CD14-positive monocyte (primary cell): ENCODE measurements around the gene PPIF. TPM values are rescaled to one million over a fixed set of nuclear protein-coding genes. Genes with fewer than 3 reads are reported as not detected.
A peak's percentile ranks its signal among the peaks of the same experiment; 100 is the strongest.

Source experiments
- DNase-seq, 3 donors: peaks; one replicate each; pipeline ENCODE4 v3.0.0-alpha.2; 2011 to 2022
- H2AFZ ChIP-seq: 2 replicates; pipeline ENCODE4 v1.6.0; 2012; ENCODE audit warnings: mild to moderate bottlenecking, low read depth, low read length, inconsistent platforms; ENCODE audit not compliant: insufficient read depth, poor library complexity, severe bottlenecking
- H3K27ac ChIP-seq, 2 donors: 1 replicate in 1 of 2; 2 replicates in 1 of 2; pipeline ENCODE4 v1.5.1; 2012 to 2013; ENCODE audit warnings: low read length in 2 of 2, control low read depth in 1 of 2, inconsistent platforms in 1 of 2, low read depth in 1 of 2, mild to moderate bottlenecking in 1 of 2
- H3K27me3 ChIP-seq, 2 donors: one replicate each; pipeline versions ENCODE4 v1.6.0 to v1.6.1; 2011 to 2013; ENCODE audit warnings: low read length in 2 of 2; ENCODE audit not compliant: control insufficient read depth in 2 of 2, insufficient read depth in 2 of 2
- H3K36me3 ChIP-seq, 2 donors: replicated peaks in 1 of 2; 1 replicate in 1 of 2; 2 replicates in 1 of 2; pipeline versions ENCODE4 v1.5.1 to v1.6.1; 2012 to 2013; ENCODE audit warnings: low read length in 2 of 2, control low read depth in 1 of 2, inconsistent platforms in 1 of 2, mild to moderate bottlenecking in 1 of 2; ENCODE audit not compliant: insufficient read depth in 2 of 2, control insufficient read depth in 1 of 2
- H3K4me1 ChIP-seq, 2 donors: 1 replicate in 1 of 2; 2 replicates in 1 of 2; pipeline versions ENCODE4 v1.5.1 to v1.6.1; 2012 to 2013; ENCODE audit warnings: low read length in 2 of 2, control low read depth in 1 of 2, inconsistent platforms in 1 of 2, mild to moderate bottlenecking in 1 of 2, moderate library complexity in 1 of 2; ENCODE audit not compliant: insufficient read depth in 2 of 2, control insufficient read depth in 1 of 2
- H3K4me2 ChIP-seq: replicated peaks from 2 replicates; pipeline ENCODE3; 2012; ENCODE audit warnings: low read length, moderate library complexity, mild to moderate bottlenecking; ENCODE audit not compliant: poor library complexity, severe bottlenecking; ENCODE audit errors: extremely low read depth
- H3K4me3 ChIP-seq, 3 experiments: fragments of 200-600 bp in 1 of 3; sonication (generic) in 1 of 3; replicated peaks in 1 of 3; 1 replicate in 2 of 3; 2 replicates in 1 of 3; pipeline ENCODE4 v1.5.1; 2011 to 2013; ENCODE audit warnings: low read length in 3 of 3, mild to moderate bottlenecking in 3 of 3, control low read depth in 2 of 3, low read depth in 2 of 3, inconsistent platforms in 1 of 3, moderate library complexity in 1 of 3
- H3K79me2 ChIP-seq: 2 replicates; pipeline ENCODE4 v1.6.0; 2012; ENCODE audit warnings: mild to moderate bottlenecking, control low read depth, inconsistent platforms, low read length, moderate library complexity; ENCODE audit not compliant: insufficient read depth
- H3K9ac ChIP-seq: 2 replicates; pipeline ENCODE4 v1.6.0; 2017; ENCODE audit warnings: low read length, mild to moderate bottlenecking; ENCODE audit not compliant: insufficient read depth, poor library complexity, severe bottlenecking
- H3K9me3 ChIP-seq, 2 donors: replicated peaks in 1 of 2; 1 replicate in 1 of 2; 2 replicates in 1 of 2; pipeline versions ENCODE4 v1.5.1 to v1.6.1; 2012 to 2013; ENCODE audit warnings: low read length in 2 of 2, control low read depth in 1 of 2; ENCODE audit not compliant: control insufficient read depth in 1 of 2, insufficient read depth in 1 of 2
- H4K20me1 ChIP-seq: 2 replicates; pipeline ENCODE4 v1.6.0; 2012; ENCODE audit warnings: mild to moderate bottlenecking, low read length, control low read depth, moderate library complexity; ENCODE audit not compliant: insufficient read depth
- H3K27ac Mint-ChIP-seq, 7 donors: one replicate each; pipeline ENCODE4 v1.8.0; 2020; ENCODE audit warnings: mild to moderate bottlenecking in 7 of 7, mixed read lengths in 7 of 7, moderate library complexity in 6 of 7, inconsistent platforms in 2 of 7
- H3K27me3 Mint-ChIP-seq, 3 donors: one replicate each; pipeline ENCODE4 v1.8.0; 2021 to 2022; ENCODE audit warnings: low read depth in 3 of 3, mild to moderate bottlenecking in 3 of 3, mixed read lengths in 3 of 3, moderate library complexity in 3 of 3, inconsistent platforms in 1 of 3
- H3K36me3 Mint-ChIP-seq, 2 donors: one replicate each; pipeline ENCODE4 v1.8.0; 2020; ENCODE audit warnings: mixed read lengths in 2 of 2, inconsistent platforms in 1 of 2, mild to moderate bottlenecking in 1 of 2
- H3K4me1 Mint-ChIP-seq: one replicate; pipeline ENCODE4 v1.8.0; 2020; ENCODE audit warnings: mild to moderate bottlenecking, mixed read lengths
- H3K4me3 Mint-ChIP-seq, 2 donors: one replicate each; pipeline ENCODE4 v1.8.0; 2020; ENCODE audit warnings: mild to moderate bottlenecking in 2 of 2, mixed read lengths in 2 of 2, moderate library complexity in 1 of 2
- H3K9me3 Mint-ChIP-seq, 7 donors: one replicate each; pipeline ENCODE4 v1.8.0; 2020 to 2022; ENCODE audit warnings: mixed read lengths in 7 of 7, mild to moderate bottlenecking in 6 of 7, moderate library complexity in 6 of 7, inconsistent platforms in 2 of 7
- CTCF ChIP-seq: fragments of 200-600 bp; IDR thresholded peaks from one replicate; pipeline ENCODE4 v1.8.0; 2022; ENCODE audit warnings: antibody characterized with exemption, mild to moderate bottlenecking
- WGBS: methylation state at CpG from one replicate; pipeline ENCODE4 v1.1.5; 2013; ENCODE audit warnings: missing lambda C conversion rate; ENCODE audit not compliant: insufficient coverage; 5-methylcytosine and 5-hydroxymethylcytosine counted together
- intact Hi-C, 2 donors: fragments of 100-400 bp; cut with micrococcal nuclease; formaldehyde crosslinking; loops; one replicate each; pipeline versions ENCODE4 v1.15.0 to v1.15.1; 2023
- polyA plus RNA-seq, 3 donors: library from polyadenylated mRNA; depleted of rRNA in 1 of 3; unstranded in 2 of 3; stranded (reverse) in 1 of 3; fragments of 300-500 nt in 2 of 3; fragments of >200 nt in 1 of 3; fragmentation: Illumina TruSeq in 2 of 3; gene quantifications; 1 replicate in 2 of 3; 2 replicates in 1 of 3; pipeline ENCODE4 v1.2.3, GENCODE V29; 2012 to 2021

PPIF gene
- polyA plus RNA-seq, 3 donors = 36.6 to 1,064 (median 52.3) TPM

DNA sequence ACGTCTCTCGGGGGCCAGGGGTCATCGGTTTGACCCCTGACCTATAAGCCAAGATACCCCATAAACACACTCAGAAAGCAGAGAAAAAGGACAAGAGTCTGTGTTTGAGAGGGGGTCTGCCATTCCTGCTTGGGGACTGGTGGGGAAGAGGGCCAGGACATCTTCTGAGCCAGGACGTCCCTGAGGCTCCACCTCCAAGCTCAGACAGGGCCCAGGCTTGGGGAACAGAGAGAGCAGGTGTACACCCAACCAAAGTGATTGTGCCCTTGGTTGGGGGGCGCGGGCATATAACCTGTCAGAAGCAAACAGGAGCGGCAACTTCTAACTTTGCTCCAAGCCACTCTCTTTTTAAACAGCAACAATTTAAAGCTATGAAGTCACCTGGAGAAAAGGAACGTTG is 33.9 kb upstream of the PPIF start:
- peaks cover 30 to 37% of the 10 kb centered on the region in 2 donors for H3K4me1 ChIP-seq
- no peaks in the 10 kb centered on the region for H3K79me2 ChIP-seq
- H2AFZ ChIP-seq = no peak overlapping the region
- peaks cover 64 to 76% of the 10 kb centered on the region in 2 donors for H3K36me3 ChIP-seq
- no peak overlapping the region for H3K9ac ChIP-seq
- H4K20me1 ChIP-seq = peaks cover 57% of the 10 kb centered on the region
- H3K27ac ChIP-seq = no peak overlapping the region
- no peaks in the 10 kb centered on the region for H3K9me3 ChIP-seq
- Mint-ChIP-seq H3K27me3 (peaks cover 4 to 17% (median 10%) of the 10 kb centered on the region in 3 donors), H3K27ac (peak overlapping the region in 2 of 7 donors; percentile 50 to 76), H3K4me3 (no peak overlapping the region), H3K9me3 (peaks cover 0 to 4% (median 0%) of the 10 kb centered on the region in 7 donors), H3K4me1 (peaks cover 38% of the 10 kb centered on the region), H3K36me3 (peaks cover 72 to 79% of the 10 kb centered on the region in 2 donors)
- no peak for TF ChIP-seq CTCF
- no peak for DNase-seq
- H3K4me2 ChIP-seq = no peak overlapping the region
- intact Hi-C loops = loop anchor here in 1 of 2 donors (5.0 kb wide), 1 partner anchor 34 kb away; the partner anchor contains the start of gene PPIF
- no peak overlapping the region for H3K4me3 ChIP-seq
- WGBS = 90% methylated on average over 2 of the region's 8 CpGs
- H3K27me3 ChIP-seq = no peaks in the 10 kb centered on the region

DNA sequence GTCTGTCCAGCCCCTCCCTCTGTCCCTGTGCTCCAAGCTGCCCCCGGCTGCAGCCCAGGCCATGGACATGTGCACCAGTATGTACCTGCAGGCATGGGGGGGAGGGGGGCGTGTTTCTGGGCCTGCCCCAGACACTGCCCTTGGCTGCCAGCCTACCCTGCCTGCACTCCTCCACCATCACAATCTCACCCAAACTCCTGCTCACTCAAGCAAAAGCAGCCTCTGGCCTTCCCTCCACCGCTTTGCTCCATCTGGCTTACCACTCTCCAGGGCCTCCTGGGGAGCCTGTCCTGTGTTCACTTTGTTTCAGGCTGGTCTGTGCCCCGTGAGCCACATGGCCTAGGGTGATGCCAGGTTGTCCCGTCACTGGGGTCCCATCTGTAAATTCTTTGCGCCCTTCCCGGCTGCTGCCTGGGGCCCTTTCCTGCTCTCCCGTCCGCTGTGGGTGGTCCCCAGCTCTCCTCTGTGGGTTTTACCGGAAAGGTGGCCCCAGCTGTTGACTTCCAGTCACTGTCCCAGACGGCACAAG is 33.3 kb upstream of the PPIF start:
- Histone ChIP-seq H3K4me3 (no peak overlapping the region), H3K27me3 (no peaks in the 10 kb centered on the region), H3K36me3 (peaks cover 58 to 69% of the 10 kb centered on the region in 2 donors), H4K20me1 (peaks cover 51% of the 10 kb centered on the region), H3K9ac (no peak overlapping the region), H3K79me2 (no peaks in the 10 kb centered on the region), H2AFZ (no peak overlapping the region), H3K4me2 (no peak overlapping the region), H3K9me3 (no peaks in the 10 kb centered on the region), H3K27ac (no peak overlapping the region), H3K4me1 (peaks cover 35 to 39% of the 10 kb centered on the region in 2 donors)
- WGBS = 94% methylated on average over 10 of the region's 11 CpGs
- no peak for TF ChIP-seq CTCF
- Mint-ChIP-seq H3K27me3 (peaks cover 4 to 23% (median 14%) of the 10 kb centered on the region in 3 donors), H3K36me3 (peaks cover 71 to 73% of the 10 kb centered on the region in 2 donors), H3K9me3 (peaks cover 0 to 5% (median 4%) of the 10 kb centered on the region in 7 donors), H3K4me1 (peaks cover 40% of the 10 kb centered on the region), H3K27ac (peak overlapping the region in 2 of 7 donors; percentile 24 to 74), H3K4me3 (no peak overlapping the region)
- intact Hi-C loops = loop anchor here in 1 of 2 donors (5.0 kb wide), 1 partner anchor 33 kb away; the partner anchor contains the start of gene PPIF
- DNase-seq = no peak
